ENCODE measurements around the gene AGTR2. TPM values are rescaled to one million over a fixed set of nuclear protein-coding genes. Genes with fewer than 3 reads are reported as not detected.
"Not testable (repeated sequence)": the region's sequence is repeated elsewhere in the genome, so short reads cannot be mapped to it uniquely, and the experiment has no call there.

Gene AGTR2
- polyA plus RNA-seq, 1 donor from 2014 or later, result not detected

DNA sequence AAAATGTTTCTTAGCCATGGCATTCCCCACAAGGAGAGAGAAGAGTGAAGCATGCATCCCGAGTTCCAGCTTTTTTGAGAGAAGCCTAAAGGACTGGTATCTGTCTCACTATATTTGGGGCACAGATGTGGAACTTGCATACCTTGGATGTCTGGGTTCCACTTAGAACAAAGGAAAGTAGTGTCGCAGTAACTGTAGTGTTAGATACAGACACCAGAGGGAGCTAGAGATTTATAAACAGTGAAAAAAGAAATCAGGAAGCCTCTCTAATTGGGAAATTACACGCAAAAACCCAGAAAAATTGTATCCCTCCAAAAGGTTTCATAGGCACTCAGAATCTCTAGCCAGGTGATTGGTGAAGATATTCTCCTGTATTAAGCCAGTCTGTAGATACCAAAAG is 34.4 kb downstream of the AGTR2 start:
- H3K79me2 ChIP-seq (replicated peaks; ENCODE audit: insufficient read depth, low read length), result no peaks in the 10 kb centered on the region
- no peaks in the 10 kb centered on the region for H3K36me3 ChIP-seq (ENCODE audit: insufficient read depth, low read length)
- no peak overlapping the region for H3K27ac ChIP-seq (ENCODE audit: low read length)
- H4K20me1 ChIP-seq (ENCODE audit: insufficient read depth), result no peaks in the 10 kb centered on the region
- no peaks in the 10 kb centered on the region for H3K9me2 ChIP-seq (ENCODE audit: insufficient read depth, low read length)
- H3K4me3 ChIP-seq (ENCODE audit: low read length), result no peak overlapping the region
- no peak overlapping the region for H3K9ac ChIP-seq (ENCODE audit: low read length)
- no peaks in the 10 kb centered on the region for H3F3A ChIP-seq (ENCODE audit: insufficient read depth, low read length, poor library complexity, severe bottlenecking)
- H2AFZ ChIP-seq (ENCODE audit: low read depth, low read length), result no peak overlapping the region
- H3K9me3 ChIP-seq (ENCODE audit: low read length), result no peaks in the 10 kb centered on the region
- no peak overlapping the region for H3K4me2 ChIP-seq (ENCODE audit: low read length)
- no peaks in the 10 kb centered on the region for H3K27me3 ChIP-seq (ENCODE audit: insufficient read depth, low read depth, low read length)
- TF ChIP-seq TAF1 (IDR thresholded peaks at IDR 0.05; ENCODE audit: low read depth) (no peak), RAD21 (conservative IDR thresholded peaks at IDR 0.05) (peak; percentile 65), EP300 (conservative IDR thresholded peaks at IDR 0.05; ENCODE audit: poor library complexity, severe bottlenecking) (no peak), MXI1 (conservative IDR thresholded peaks at IDR 0.05; ENCODE audit: poor library complexity, severe bottlenecking) (no peak), SMC3 (conservative IDR thresholded peaks at IDR 0.05; ENCODE audit: poor library complexity) (peak; percentile 68), EZH2 (IDR thresholded peaks at IDR 0.05; ENCODE audit: borderline replicate concordance, insufficient read depth, low read length, poor library complexity, severe bottlenecking) (no peak)
- TF ChIP-seq, protein P1, sequence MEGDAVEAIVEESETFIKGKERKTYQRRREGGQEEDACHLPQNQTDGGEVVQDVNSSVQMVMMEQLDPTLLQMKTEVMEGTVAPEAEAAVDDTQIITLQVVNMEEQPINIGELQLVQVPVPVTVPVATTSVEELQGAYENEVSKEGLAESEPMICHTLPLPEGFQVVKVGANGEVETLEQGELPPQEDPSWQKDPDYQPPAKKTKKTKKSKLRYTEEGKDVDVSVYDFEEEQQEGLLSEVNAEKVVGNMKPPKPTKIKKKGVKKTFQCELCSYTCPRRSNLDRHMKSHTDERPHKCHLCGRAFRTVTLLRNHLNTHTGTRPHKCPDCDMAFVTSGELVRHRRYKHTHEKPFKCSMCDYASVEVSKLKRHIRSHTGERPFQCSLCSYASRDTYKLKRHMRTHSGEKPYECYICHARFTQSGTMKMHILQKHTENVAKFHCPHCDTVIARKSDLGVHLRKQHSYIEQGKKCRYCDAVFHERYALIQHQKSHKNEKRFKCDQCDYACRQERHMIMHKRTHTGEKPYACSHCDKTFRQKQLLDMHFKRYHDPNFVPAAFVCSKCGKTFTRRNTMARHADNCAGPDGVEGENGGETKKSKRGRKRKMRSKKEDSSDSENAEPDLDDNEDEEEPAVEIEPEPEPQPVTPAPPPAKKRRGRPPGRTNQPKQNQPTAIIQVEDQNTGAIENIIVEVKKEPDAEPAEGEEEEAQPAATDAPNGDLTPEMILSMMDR (IDR thresholded peaks at IDR 0.05; ENCODE audit: poor library complexity, severe bottlenecking), result peak; percentile 67

DNA sequence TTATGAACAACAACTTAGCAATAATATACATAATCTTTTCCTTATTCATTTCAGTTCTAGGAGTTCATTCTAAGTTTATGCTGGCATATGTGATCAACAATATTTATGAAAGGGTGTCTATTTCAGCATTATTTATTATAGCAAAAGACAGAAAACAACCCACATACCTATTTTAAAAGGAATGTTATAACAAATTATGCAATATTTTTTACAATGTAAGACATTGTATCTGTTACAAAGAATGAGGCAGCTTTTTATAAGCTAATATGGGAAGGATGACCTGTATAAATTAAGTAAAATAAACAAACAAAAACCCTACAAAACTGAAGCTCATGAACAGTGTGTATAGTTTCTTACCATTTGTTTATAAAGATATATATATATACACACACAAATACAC is 42.7 kb downstream of the AGTR2 start:
- TF ChIP-seq EZH2 (IDR thresholded peaks at IDR 0.05; ENCODE audit: borderline replicate concordance, insufficient read depth, low read length, poor library complexity, severe bottlenecking) (no peak), RAD21 (conservative IDR thresholded peaks at IDR 0.05) (no peak), TAF1 (IDR thresholded peaks at IDR 0.05; ENCODE audit: low read depth) (no peak), SMC3 (conservative IDR thresholded peaks at IDR 0.05; ENCODE audit: poor library complexity) (no peak), POLR2AphosphoS5 (IDR thresholded peaks at IDR 0.05) (no peak), EP300 (conservative IDR thresholded peaks at IDR 0.05; ENCODE audit: poor library complexity, severe bottlenecking) (no peak), MXI1 (conservative IDR thresholded peaks at IDR 0.05; ENCODE audit: poor library complexity, severe bottlenecking) (no peak)
- TF ChIP-seq, protein P2, sequence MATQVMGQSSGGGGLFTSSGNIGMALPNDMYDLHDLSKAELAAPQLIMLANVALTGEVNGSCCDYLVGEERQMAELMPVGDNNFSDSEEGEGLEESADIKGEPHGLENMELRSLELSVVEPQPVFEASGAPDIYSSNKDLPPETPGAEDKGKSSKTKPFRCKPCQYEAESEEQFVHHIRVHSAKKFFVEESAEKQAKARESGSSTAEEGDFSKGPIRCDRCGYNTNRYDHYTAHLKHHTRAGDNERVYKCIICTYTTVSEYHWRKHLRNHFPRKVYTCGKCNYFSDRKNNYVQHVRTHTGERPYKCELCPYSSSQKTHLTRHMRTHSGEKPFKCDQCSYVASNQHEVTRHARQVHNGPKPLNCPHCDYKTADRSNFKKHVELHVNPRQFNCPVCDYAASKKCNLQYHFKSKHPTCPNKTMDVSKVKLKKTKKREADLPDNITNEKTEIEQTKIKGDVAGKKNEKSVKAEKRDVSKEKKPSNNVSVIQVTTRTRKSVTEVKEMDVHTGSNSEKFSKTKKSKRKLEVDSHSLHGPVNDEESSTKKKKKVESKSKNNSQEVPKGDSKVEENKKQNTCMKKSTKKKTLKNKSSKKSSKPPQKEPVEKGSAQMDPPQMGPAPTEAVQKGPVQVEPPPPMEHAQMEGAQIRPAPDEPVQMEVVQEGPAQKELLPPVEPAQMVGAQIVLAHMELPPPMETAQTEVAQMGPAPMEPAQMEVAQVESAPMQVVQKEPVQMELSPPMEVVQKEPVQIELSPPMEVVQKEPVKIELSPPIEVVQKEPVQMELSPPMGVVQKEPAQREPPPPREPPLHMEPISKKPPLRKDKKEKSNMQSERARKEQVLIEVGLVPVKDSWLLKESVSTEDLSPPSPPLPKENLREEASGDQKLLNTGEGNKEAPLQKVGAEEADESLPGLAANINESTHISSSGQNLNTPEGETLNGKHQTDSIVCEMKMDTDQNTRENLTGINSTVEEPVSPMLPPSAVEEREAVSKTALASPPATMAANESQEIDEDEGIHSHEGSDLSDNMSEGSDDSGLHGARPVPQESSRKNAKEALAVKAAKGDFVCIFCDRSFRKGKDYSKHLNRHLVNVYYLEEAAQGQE (IDR thresholded peaks at IDR 0.05; ENCODE audit: borderline replicate concordance), result no peak
- TF ChIP-seq, protein P1 (IDR thresholded peaks at IDR 0.05; ENCODE audit: poor library complexity, severe bottlenecking), result no peak
- H3K4me2 ChIP-seq (ENCODE audit: low read length), result no peak overlapping the region
- H3K27ac ChIP-seq (ENCODE audit: low read length), result no peak overlapping the region
- H3K36me3 ChIP-seq (ENCODE audit: insufficient read depth, low read length), result no peaks in the 10 kb centered on the region
- no peaks in the 10 kb centered on the region for H3K9me2 ChIP-seq (ENCODE audit: insufficient read depth, low read length)
- no peaks in the 10 kb centered on the region for H3F3A ChIP-seq (ENCODE audit: insufficient read depth, low read length, poor library complexity, severe bottlenecking)
- no peak overlapping the region for H3K9ac ChIP-seq (ENCODE audit: low read length)
- H3K27me3 ChIP-seq (ENCODE audit: insufficient read depth, low read depth, low read length), result no peaks in the 10 kb centered on the region
- H3K4me3 ChIP-seq (ENCODE audit: low read length), result no peak overlapping the region
- no peaks in the 10 kb centered on the region for H3K79me2 ChIP-seq (replicated peaks; ENCODE audit: insufficient read depth, low read length)
- no peak overlapping the region for H2AFZ ChIP-seq (ENCODE audit: low read depth, low read length)
- no peaks in the 10 kb centered on the region for H4K20me1 ChIP-seq (ENCODE audit: insufficient read depth)
- no peaks in the 10 kb centered on the region for H3K9me3 ChIP-seq (ENCODE audit: low read length)

DNA sequence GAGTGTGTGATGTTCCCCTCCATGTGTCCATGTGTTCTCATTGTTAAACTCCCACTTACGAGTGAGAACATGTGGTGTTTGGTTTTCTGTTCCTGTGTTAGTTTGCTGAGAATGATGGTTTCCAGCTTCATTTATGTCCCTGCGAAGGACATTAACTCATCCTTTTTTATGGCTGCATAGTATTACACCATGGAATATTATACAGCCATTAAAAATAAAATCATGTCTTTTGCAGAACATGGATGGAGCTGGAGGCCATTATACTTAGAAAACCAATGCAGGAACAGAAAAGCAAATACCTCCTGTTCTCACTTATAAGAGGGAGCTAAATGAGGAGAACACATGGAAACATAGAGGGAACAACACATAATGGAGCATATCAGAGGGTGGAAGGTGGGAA is 46.5 kb downstream of the AGTR2 start:
- not testable (repeated sequence) for H3K9ac ChIP-seq (ENCODE audit: low read length); H3K9me3 ChIP-seq (ENCODE audit: low read length); H3K4me3 ChIP-seq (ENCODE audit: low read length); H3K36me3 ChIP-seq (ENCODE audit: insufficient read depth, low read length); H3K79me2 ChIP-seq (replicated peaks; ENCODE audit: insufficient read depth, low read length); H3K9me2 ChIP-seq (ENCODE audit: insufficient read depth, low read length); H2AFZ ChIP-seq (ENCODE audit: low read depth, low read length); H3K27ac ChIP-seq (ENCODE audit: low read length); H3K27me3 ChIP-seq (ENCODE audit: insufficient read depth, low read depth, low read length); H4K20me1 ChIP-seq (ENCODE audit: insufficient read depth); H3K4me2 ChIP-seq (ENCODE audit: low read length); H3F3A ChIP-seq (ENCODE audit: insufficient read depth, low read length, poor library complexity, severe bottlenecking)
